HepG2 (cell line): ENCODE data around the gene ZNF23. TPM values are rescaled to one million over a fixed set of nuclear protein-coding genes. Genes with fewer than 3 reads are reported as not detected.
A peak's percentile ranks its signal among the peaks of the same experiment; 100 is the strongest.

ENCODE experiments used
- EEA1 ChIP-seq: sonication (generic); formaldehyde crosslinking; IDR thresholded peaks from 2 replicates; pipeline ENCODE4 v1.5.1; 2020; ENCODE audit warnings: mild to moderate bottlenecking, missing genetic modification reagents, borderline replicate concordance
- ISX ChIP-seq: sonication (generic); formaldehyde crosslinking; conservative IDR thresholded peaks from 2 replicates; pipeline ENCODE4 v1.5.0; 2020; ENCODE audit warnings: missing genetic modification reagents
- KAT8 ChIP-seq: IDR thresholded peaks from 2 replicates; pipeline ENCODE4 v1.6.1; 2016; ENCODE audit warnings: missing genetic modification reagents, missing compliant biosample characterization
- MYC ChIP-seq: sonication (generic); formaldehyde crosslinking; IDR thresholded peaks from 2 replicates; pipeline ENCODE4 v1.9.0; 2021; ENCODE audit warnings: missing genetic modification reagents, borderline replicate concordance
- NONO ChIP-seq, 2 experiments: fragments of 450-650 bp in 1 of 2; sonication (generic) in 1 of 2; formaldehyde crosslinking in 1 of 2; IDR thresholded peaks in 1 of 2; conservative IDR thresholded peaks in 1 of 2; 2 replicates each; pipeline versions ENCODE4 v1.6.1 to v1.8.0; 2017 to 2022; ENCODE audit warnings: mild to moderate bottlenecking in 1 of 2, missing genetic modification reagents in 1 of 2, moderate library complexity in 1 of 2
- SIN3A ChIP-seq: IDR thresholded peaks from 2 replicates; pipeline ENCODE4 v1.6.1; 2011; ENCODE audit warnings: low read depth, mild to moderate bottlenecking, control low read depth, low read length, borderline replicate concordance
- SOX5 ChIP-seq: IDR thresholded peaks from 2 replicates; pipeline ENCODE4 v1.6.1; 2016; ENCODE audit warnings: borderline replicate concordance
- ZFAT ChIP-seq: sonication (generic); formaldehyde crosslinking; conservative IDR thresholded peaks from 2 replicates; pipeline ENCODE4 v1.8.1; 2023; ENCODE audit warnings: missing genetic modification reagents, inconsistent platforms
- ZNF10 ChIP-seq: sonication (generic); formaldehyde crosslinking; IDR thresholded peaks from 2 replicates; pipeline ENCODE4 v1.4.0; 2020; ENCODE audit warnings: mild to moderate bottlenecking, low read depth, missing genetic modification reagents, borderline replicate concordance
- ZNF782 ChIP-seq: sonication (generic); formaldehyde crosslinking; IDR thresholded peaks from 2 replicates; pipeline ENCODE4 v1.4.0; 2020; ENCODE audit warnings: missing genetic modification reagents, mild to moderate bottlenecking, borderline replicate concordance
- polyA plus RNA-seq, 8 experiments: library from polyadenylated mRNA; depleted of rRNA in 3 of 8; stranded (reverse) in 7 of 8; unstranded in 1 of 8; fragments of >200 nt; fragmentation: Illumina TruSeq in 4 of 8; extraction: Trizol in 4 of 8; gene quantifications; 2 replicates each; pipeline versions ENCODE4 v1.2.1 to v1.2.3, GENCODE V29; 2011 to 2016; ENCODE audit warnings: low read depth in 4 of 8, missing spikeins in 1 of 8, mixed read lengths in 1 of 8; ENCODE audit not compliant: insufficient read depth in 1 of 8
- total RNA-seq, 5 experiments: library from RNA; depleted of rRNA; stranded (reverse); fragments of >200 nt; fragmentation: Illumina TruSeq; extraction: Trizol; gene quantifications; 2 replicates each; pipeline ENCODE4 v1.2.3, GENCODE V29; 2016; ENCODE audit warnings: low read depth in 1 of 5
- TF ChIP-seq, protein P1 (sequence below): sonication (generic); formaldehyde crosslinking; IDR thresholded peaks from 2 replicates; pipeline ENCODE4 v1.9.0; 2021; ENCODE audit warnings: missing genetic modification reagents, mild to moderate bottlenecking, borderline replicate concordance
- TF ChIP-seq, protein P2 (sequence below): IDR thresholded peaks from 2 replicates; pipeline ENCODE4 v1.6.1; 2012; ENCODE audit warnings: low read length, improper control_type of control experiment
- TF ChIP-seq, protein P3 (sequence below): sonication (generic); formaldehyde crosslinking; IDR thresholded peaks from 2 replicates; pipeline ENCODE4 v1.4.0; 2020; ENCODE audit warnings: missing genetic modification reagents, mild to moderate bottlenecking, borderline replicate concordance
- TF ChIP-seq, protein P4 (sequence below): sonication (generic); formaldehyde crosslinking; IDR thresholded peaks from 2 replicates; pipeline ENCODE4 v1.5.0; 2020; ENCODE audit warnings: missing genetic modification reagents

Gene ZNF23
- total and polyA plus RNA-seq, 2 of the 13 experiments (the other 11 are each of a cell fraction or from before 2014, with no cell fraction given): 8.6 to 12.2 TPM

DNA sequence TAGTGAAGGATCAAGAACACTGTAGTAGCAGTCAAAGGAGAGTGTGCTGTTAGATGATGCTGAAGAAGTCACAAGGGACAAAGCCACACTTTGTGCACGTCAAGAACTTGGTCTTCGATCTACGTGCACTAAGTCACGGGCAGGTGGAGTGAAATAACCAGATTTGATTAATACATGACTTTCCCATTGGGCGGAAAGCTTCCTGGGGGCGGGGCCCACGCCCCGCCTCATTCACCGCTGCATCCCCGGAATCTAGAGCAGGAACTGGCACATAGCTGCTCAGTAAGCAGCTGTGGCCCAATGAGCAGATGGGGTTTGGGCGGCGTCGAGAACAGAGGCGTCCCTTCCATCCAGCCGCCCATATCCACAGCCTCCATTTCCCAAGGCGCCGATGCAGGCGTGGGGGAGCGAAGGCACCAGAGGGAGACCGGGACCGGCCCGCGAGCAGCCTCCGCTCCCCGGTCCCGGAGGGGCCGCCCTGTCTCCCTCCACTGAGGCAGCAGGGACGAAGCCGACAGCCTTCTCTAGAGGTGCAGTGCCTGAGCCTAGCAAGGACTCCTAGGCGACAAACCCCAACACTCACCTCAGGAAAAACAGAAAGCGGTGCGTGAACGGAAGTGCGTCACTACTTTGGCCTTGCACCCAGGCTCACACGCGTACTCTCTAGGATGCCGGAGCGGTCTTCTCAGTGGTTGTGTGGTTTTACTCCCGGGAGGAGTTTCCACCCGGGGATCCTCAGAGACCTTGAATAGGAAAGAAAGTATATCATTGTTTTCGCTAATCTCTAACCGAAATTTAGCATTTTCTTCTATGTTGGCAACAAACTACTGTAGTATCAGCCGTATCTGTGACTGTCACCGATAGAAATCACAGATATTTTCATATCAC is 22.2 kb upstream of the ZNF23 start (continued):
- TF ChIP-seq, protein P1, sequence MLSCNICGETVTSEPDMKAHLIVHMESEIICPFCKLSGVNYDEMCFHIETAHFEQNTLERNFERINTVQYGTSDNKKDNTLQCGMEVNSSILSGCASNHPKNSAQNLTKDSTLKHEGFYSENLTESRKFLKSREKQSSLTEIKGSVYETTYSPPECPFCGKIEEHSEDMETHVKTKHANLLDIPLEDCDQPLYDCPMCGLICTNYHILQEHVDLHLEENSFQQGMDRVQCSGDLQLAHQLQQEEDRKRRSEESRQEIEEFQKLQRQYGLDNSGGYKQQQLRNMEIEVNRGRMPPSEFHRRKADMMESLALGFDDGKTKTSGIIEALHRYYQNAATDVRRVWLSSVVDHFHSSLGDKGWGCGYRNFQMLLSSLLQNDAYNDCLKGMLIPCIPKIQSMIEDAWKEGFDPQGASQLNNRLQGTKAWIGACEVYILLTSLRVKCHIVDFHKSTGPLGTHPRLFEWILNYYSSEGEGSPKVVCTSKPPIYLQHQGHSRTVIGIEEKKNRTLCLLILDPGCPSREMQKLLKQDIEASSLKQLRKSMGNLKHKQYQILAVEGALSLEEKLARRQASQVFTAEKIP: no peak
- TF ChIP-seq ISX (CRISPR knock-in tag): no peak
- TF ChIP-seq ZNF782 (CRISPR knock-in tag): 0 out of 2 replicates have a peak, but pooled peaks have one; percentile 21
- TF ChIP-seq ZNF10: no peak
- no peak for TF ChIP-seq NONO (IDR thresholded peaks at IDR 0.05)
- TF ChIP-seq NONO (CRISPR knock-in tag; conservative IDR thresholded peaks at IDR 0.05): no peak
- TF ChIP-seq, protein P2, sequence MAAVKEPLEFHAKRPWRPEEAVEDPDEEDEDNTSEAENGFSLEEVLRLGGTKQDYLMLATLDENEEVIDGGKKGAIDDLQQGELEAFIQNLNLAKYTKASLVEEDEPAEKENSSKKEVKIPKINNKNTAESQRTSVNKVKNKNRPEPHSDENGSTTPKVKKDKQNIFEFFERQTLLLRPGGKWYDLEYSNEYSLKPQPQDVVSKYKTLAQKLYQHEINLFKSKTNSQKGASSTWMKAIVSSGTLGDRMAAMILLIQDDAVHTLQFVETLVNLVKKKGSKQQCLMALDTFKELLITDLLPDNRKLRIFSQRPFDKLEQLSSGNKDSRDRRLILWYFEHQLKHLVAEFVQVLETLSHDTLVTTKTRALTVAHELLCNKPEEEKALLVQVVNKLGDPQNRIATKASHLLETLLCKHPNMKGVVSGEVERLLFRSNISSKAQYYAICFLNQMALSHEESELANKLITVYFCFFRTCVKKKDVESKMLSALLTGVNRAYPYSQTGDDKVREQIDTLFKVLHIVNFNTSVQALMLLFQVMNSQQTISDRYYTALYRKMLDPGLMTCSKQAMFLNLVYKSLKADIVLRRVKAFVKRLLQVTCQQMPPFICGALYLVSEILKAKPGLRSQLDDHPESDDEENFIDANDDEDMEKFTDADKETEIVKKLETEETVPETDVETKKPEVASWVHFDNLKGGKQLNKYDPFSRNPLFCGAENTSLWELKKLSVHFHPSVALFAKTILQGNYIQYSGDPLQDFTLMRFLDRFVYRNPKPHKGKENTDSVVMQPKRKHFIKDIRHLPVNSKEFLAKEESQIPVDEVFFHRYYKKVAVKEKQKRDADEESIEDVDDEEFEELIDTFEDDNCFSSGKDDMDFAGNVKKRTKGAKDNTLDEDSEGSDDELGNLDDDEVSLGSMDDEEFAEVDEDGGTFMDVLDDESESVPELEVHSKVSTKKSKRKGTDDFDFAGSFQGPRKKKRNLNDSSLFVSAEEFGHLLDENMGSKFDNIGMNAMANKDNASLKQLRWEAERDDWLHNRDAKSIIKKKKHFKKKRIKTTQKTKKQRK: no peak
- peak; percentile 88; the same call in 1 of the 2 replicates for TF ChIP-seq EEA1 (CRISPR knock-in tag)
- TF ChIP-seq, protein P3, sequence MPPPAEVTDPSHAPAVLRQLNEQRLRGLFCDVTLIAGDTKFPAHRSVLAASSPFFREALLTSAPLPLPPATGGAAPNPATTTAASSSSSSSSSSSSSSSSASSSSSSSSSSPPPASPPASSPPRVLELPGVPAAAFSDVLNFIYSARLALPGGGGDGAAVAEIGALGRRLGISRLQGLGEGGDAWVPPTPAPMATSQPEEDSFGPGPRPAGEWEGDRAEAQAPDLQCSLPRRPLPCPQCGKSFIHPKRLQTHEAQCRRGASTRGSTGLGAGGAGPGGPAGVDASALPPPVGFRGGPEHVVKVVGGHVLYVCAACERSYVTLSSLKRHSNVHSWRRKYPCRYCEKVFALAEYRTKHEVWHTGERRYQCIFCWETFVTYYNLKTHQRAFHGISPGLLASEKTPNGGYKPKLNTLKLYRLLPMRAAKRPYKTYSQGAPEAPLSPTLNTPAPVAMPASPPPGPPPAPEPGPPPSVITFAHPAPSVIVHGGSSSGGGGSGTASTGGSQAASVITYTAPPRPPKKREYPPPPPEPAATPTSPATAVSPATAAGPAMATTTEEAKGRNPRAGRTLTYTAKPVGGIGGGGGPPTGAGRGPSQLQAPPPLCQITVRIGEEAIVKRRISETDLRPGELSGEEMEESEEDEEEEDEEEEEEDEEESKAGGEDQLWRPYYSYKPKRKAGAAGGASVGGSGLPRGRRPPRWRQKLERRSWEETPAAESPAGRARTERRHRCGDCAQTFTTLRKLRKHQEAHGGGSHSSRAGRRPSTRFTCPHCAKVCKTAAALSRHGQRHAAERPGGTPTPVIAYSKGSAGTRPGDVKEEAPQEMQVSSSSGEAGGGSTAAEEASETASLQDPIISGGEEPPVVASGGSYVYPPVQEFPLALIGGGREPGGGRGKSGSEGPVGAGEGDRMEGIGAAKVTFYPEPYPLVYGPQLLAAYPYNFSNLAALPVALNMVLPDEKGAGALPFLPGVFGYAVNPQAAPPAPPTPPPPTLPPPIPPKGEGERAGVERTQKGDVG: peak; percentile 35; the same call in 1 of the 2 replicates
- TF ChIP-seq ZFAT (CRISPR knock-in tag): no peak
- TF ChIP-seq, protein P4, sequence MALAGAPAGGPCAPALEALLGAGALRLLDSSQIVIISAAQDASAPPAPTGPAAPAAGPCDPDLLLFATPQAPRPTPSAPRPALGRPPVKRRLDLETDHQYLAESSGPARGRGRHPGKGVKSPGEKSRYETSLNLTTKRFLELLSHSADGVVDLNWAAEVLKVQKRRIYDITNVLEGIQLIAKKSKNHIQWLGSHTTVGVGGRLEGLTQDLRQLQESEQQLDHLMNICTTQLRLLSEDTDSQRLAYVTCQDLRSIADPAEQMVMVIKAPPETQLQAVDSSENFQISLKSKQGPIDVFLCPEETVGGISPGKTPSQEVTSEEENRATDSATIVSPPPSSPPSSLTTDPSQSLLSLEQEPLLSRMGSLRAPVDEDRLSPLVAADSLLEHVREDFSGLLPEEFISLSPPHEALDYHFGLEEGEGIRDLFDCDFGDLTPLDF (CRISPR knock-in tag): no peak
- TF ChIP-seq SIN3A: peak; percentile 84; the same call in 1 of the 2 replicates
- peak; percentile 14; the same call in 1 of the 2 replicates for TF ChIP-seq SOX5
- peak; percentile 99 for TF ChIP-seq KAT8 (CRISPR knock-in tag)
- peak; percentile 85 for TF ChIP-seq MYC (CRISPR knock-in tag)
